ENCODE results near the gene RASA3.

RASA3 gene

GRCh38 chr13:114046431-114046975 is 85.9 kb downstream of the RASA3 start:
- no peak for DNase-seq

- DNase-seq: no peak
Measured at GRCh38 chr13:114045113-114045735, 87.2 kb downstream of the RASA3 start.

GRCh38 chr13:114044486-114044885 is 87.9 kb downstream of the RASA3 start:
- peak in 1 of 3 donors; percentile 29 for DNase-seq

GRCh38 chr13:114043421-114044053 is 88.9 kb downstream of the RASA3 start:
- DNase-seq: peak; percentile 73 to 85 (median 80)

GRCh38 chr13:114042066-114042815 is 90.2 kb downstream of the RASA3 start:
- no peak for DNase-seq

- DNase-seq: no peak
Measured at GRCh38 chr13:114041493-114041892, 90.9 kb downstream of the RASA3 start.

- no peak for DNase-seq
Measured at GRCh38 chr13:114039471-114040141, 92.8 kb downstream of the RASA3 start.

GRCh38 chr13:114038900-114039299 is 93.5 kb downstream of the RASA3 start:
- no peak for DNase-seq

- DNase-seq: no peak
Measured at GRCh38 chr13:114038211-114038613, 94.2 kb downstream of the RASA3 start.

- DNase-seq: no peak
Measured at GRCh38 chr13:114037674-114038073, 94.7 kb downstream of the RASA3 start.

GRCh38 chr13:114035583-114036531 is 96.6 kb downstream of the RASA3 start:
- DNase-seq: peak; percentile 91 to 96 (median 91)

- DNase-seq: no peak
Measured at GRCh38 chr13:114035186-114035582, 97.2 kb downstream of the RASA3 start.

GRCh38 chr13:114034481-114034891 is 97.9 kb downstream of the RASA3 start:
- peak; percentile 55 to 58 (median 56) for DNase-seq

GRCh38 chr13:114033541-114034315 is 98.7 kb downstream of the RASA3 start:
- no peak for DNase-seq

- DNase-seq: no peak
Measured at GRCh38 chr13:114032126-114032799, 100.2 kb downstream of the RASA3 start.

- DNase-seq: no peak
Measured at GRCh38 chr13:114031631-114032030, 100.8 kb downstream of the RASA3 start.

- no peak for DNase-seq
Measured at GRCh38 chr13:114030666-114031610, 101.5 kb downstream of the RASA3 start.

GRCh38 chr13:114029866-114030625 is 102.4 kb downstream of the RASA3 start:
- DNase-seq: no peak
